GM18507 (cell line): ENCODE data around the gene GRIK3.

Source experiments
- DNase-seq: peaks from one replicate; pipeline ENCODE4 v3.0.0; 2011; ENCODE audit warnings: low read depth; ENCODE audit not compliant: insufficient read length; ENCODE audit errors: extremely low spot score
- FAIRE-seq: peaks from 2 replicates; lab custom pipeline; 2011; peaks lifted over from hg19 to GRCh38; lab: Jason Lieb, UNC

GRIK3 gene

GRCh38 chr1:36847186-36847585 lies 187.1 kb downstream of the GRIK3 start:
- DNase-seq (no peak), FAIRE-seq (no peak)

- no peak for DNase-seq
- no peak for FAIRE-seq
Measured at GRCh38 chr1:36846357-36846756, 188.0 kb downstream of the GRIK3 start.

- DNase-seq = no peak
- FAIRE-seq = no peak
Measured at GRCh38 chr1:36845802-36846201, 188.5 kb downstream of the GRIK3 start.

GRCh38 chr1:36844917-36845316 lies 189.4 kb downstream of the GRIK3 start:
- DNase-seq (no peak), FAIRE-seq (no peak)

- FAIRE-seq (no peak), DNase-seq (no peak)
Measured at GRCh38 chr1:36843906-36844610, 190.3 kb downstream of the GRIK3 start.

GRCh38 chr1:36843027-36843426 lies 191.3 kb downstream of the GRIK3 start:
- FAIRE-seq = no peak

GRCh38 chr1:36842448-36842847 lies 191.9 kb downstream of the GRIK3 start:
- FAIRE-seq (no peak), DNase-seq (no peak)

More at GRCh38 chr1:36843027-36843426, 191.3 kb downstream of the GRIK3 start:
- DNase-seq = no peak

- DNase-seq (no peak), FAIRE-seq (no peak)
Measured at GRCh38 chr1:36839485-36839884, 194.8 kb downstream of the GRIK3 start.

- FAIRE-seq (no peak), DNase-seq (no peak)
Measured at GRCh38 chr1:36838888-36839287, 195.4 kb downstream of the GRIK3 start.

GRCh38 chr1:36836916-36837315 lies 197.4 kb downstream of the GRIK3 start:
- no peak for FAIRE-seq
- DNase-seq = no peak

- no peak for FAIRE-seq
Measured at GRCh38 chr1:36836196-36836883, 198.0 kb downstream of the GRIK3 start.

GRCh38 chr1:36835696-36836095 lies 198.6 kb downstream of the GRIK3 start:
- no peak for FAIRE-seq

More at GRCh38 chr1:36836196-36836883, 198.0 kb downstream of the GRIK3 start:
- no peak for DNase-seq

GRCh38 chr1:36835017-36835695 lies 199.2 kb downstream of the GRIK3 start:
- no peak for DNase-seq

More at GRCh38 chr1:36835696-36836095, 198.6 kb downstream of the GRIK3 start:
- DNase-seq = no peak

GRCh38 chr1:36834586-36834985 lies 199.7 kb downstream of the GRIK3 start:
- DNase-seq = no peak

More at GRCh38 chr1:36835017-36835695, 199.2 kb downstream of the GRIK3 start:
- no peak for FAIRE-seq

GRCh38 chr1:36831186-36831810 lies 203.0 kb downstream of the GRIK3 start:
- no peak for DNase-seq
- no peak for FAIRE-seq

More at GRCh38 chr1:36834586-36834985, 199.7 kb downstream of the GRIK3 start:
- no peak for FAIRE-seq

GRCh38 chr1:36829961-36830360 lies 204.4 kb downstream of the GRIK3 start:
- no peak for FAIRE-seq
- DNase-seq = no peak

GRCh38 chr1:36829066-36829465 lies 205.2 kb downstream of the GRIK3 start:
- DNase-seq (no peak), FAIRE-seq (no peak)

- no peak for DNase-seq
- no peak for FAIRE-seq
Measured at GRCh38 chr1:36825226-36825625, 209.1 kb downstream of the GRIK3 start.

GRCh38 chr1:36824390-36824861 lies 209.9 kb downstream of the GRIK3 start:
- FAIRE-seq (no peak), DNase-seq (no peak)

GRCh38 chr1:36822648-36823047 lies 211.7 kb downstream of the GRIK3 start:
- no peak for DNase-seq
- no peak for FAIRE-seq
